NCI-H1417 (cell line): ENCODE results near the gene AKR1C2.
"Not testable (repeated sequence)": the region's sequence is repeated elsewhere in the genome, so short reads cannot be mapped to it uniquely, and the experiment has no call there.

ENCODE experiments used
- DNase-seq, 3 experiments: peaks; one replicate each; lab custom pipeline; 2025; lab: John Stamatoyannopoulos, UW

The AKR1C2 gene

DNA sequence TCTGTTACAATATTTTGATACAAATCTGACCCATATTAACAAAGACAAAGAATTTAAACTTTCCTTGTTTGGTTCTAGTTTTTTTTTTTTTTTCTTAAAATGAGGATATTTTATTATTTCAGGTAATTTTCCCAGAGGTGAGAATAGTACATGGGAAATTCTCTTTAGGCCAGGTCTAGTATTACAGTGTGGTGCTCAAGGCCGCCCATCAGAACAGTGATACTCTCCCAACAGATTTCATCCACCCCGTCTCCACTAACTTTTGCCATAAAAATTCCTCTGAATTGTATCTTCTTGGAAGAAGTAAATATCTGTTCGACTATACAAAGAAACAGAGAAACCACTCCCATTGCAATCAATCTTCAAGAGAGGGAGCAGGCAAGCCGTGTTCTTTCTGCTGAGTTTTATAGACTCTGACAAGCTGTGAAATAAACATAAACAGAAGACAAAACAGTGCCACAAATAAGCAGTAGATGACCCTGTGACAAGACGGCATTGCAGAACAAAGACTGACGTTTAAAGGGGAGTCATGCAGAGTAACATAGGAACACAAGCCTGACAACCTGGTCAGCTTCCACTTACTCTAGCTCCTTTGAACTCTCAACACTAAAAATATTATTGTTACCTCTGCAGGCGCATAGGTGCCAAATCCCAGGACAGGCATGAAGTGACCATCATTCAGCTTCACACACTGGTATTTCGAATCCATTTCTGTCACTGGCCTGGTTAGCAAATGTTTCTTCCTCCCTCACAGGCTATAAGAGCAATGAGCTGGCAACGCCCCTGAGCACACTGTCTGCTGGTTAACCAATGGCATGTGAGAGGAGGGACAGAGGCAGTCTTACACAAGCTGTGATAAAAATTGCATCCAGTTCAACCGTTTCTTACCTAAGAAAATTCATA, at the start of gene AKR1C2:
AKR1C2 (minus strand) TSS at position 731 of the 903 bp plus-strand sequence; CDS start at position 709, 22 bp downstream.
- DNase-seq = peak in 1 of 3 experiments; percentile 0

DNA sequence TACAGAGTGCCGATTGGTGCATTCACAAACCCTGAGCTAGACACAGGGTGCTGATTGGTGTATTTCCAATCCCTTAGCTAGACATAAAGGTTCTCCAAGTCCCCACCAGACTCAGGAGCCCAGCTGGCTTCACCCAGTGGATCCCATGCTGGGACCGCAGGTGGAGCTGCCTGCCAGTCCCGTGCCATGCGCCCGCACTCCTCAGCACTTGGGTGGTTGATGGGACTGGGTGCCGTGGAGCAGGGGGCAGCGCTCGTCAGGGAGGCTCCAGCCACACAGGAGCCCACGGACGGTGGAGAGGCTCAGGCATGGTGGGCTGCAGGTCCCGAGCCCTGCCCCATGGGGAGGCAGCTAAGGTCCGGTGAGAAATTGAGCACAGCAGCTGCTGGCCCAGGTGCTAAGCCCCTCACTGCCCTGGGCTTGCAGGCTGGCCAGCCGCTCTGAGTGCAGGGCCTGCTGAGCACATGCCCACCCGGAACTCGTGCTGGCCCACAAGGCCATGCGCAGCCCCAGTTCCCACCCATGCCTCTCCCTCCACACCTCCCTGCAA, 49.4 kb upstream of the AKR1C2 start:
- not testable (repeated sequence) for DNase-seq

GRCh38 chr10:5047912-5048628, 44.4 kb upstream of the AKR1C2 start:
- DNase-seq = no peak

DNA sequence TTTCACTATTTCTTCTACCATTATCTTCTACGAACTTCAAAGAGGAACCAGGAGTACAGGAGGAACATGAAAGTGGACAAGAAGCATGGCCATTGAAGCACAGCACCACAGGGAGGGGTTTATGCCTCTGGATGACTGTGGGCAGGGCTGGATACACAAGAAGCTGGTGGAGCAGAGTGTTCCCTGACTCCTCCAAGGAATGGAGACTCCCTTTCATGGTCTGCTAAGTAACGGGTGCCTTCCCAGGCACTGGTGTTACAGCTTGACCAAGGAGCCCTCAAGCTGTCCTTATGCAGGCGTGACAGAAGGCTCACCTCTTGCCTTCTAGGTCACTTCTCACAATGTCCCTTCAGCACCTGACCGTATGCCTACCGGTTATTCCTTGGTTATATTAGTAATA, 43.4 kb upstream of the AKR1C2 start:
- not testable (repeated sequence) for DNase-seq

- no peak for DNase-seq
These were observed 42.8 kb upstream of the AKR1C2 start for GRCh38 chr10:5046410-5046809.

GRCh38 chr10:5045095-5045494, 41.4 kb upstream of the AKR1C2 start:
- no peak for DNase-seq

DNA sequence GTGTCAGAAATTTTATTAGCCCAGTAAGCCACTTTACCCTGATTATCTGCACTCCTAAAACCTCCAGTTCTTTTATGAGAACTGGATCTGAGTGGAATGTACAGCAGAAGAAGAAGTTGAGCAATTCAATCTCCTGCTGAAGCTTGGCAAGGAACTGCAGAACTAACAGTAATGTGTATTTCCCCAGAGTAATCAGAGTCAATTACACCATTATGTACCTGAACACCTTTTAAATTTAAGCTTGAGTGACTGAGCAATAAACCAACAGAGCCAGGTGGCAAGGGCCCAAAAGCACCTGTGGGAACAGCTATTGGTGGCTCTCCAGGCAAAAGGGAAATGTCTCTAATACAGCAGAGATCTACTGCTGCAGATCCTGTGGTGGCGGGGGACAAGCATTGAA, 40.1 kb upstream of the AKR1C2 start:
- DNase-seq = peak; percentile 31 to 69 (median 62)

GRCh38 chr10:5042922-5043321, 39.3 kb upstream of the AKR1C2 start:
- no peak for DNase-seq

DNA sequence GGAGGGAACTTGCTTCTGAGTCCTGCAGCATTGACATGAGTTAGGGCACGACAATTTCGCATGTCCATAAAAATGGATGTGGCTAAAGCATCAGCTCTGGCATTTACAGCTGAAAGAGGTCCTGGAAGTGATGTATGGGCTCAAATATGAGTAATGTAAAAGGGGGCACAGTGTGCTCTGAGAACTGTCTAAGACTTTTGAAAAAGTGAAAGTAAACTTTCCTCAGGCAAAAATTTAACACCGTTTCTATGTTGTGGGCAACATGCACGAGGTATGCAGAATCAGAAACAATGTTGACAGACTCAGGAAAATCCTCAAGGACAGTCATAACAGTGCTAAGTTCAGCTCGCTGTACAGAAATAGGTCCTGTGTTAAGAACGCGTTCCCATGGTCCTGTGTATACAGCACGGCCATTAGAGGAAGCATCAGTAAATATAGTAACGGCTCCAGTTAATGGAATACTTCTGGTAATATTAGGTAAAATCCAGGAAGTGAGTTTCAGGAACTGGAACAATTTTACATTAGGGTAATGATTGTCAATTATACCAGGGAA, 37.9 kb upstream of the AKR1C2 start:
- no peak for DNase-seq

GRCh38 chr10:5040781-5041470, 37.3 kb upstream of the AKR1C2 start:
- no peak for DNase-seq

DNA sequence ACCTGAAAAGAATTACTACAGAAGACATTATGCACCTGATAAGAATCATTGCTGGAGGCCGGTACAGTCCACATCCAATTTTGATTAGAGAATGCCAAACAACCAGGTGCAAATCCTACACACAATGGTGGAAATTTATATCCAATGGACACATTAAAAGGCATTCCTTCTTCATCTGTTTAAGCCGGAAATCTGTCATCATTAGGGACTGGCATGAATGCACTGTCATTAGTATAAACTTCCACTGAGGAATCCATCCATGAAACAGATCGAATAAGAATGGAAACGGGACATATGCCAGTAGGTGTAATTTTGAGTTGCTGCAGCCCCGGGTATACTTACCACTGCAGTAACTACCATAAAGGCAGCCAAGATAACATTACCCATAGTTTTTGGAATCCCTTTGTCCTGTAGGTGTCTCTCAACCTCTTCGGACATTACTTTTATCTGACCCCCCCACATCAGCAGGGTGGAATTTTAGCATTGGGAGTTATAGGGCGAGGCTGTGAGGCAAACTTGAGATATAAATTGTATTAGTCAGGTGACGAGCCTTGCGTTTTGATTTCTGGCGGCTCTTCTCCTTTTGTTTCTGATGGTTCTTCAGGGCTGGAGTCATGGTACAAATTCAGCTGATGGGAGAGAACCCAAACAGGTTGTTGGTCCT, 36.5 kb upstream of the AKR1C2 start:
- DNase-seq = no peak

DNA sequence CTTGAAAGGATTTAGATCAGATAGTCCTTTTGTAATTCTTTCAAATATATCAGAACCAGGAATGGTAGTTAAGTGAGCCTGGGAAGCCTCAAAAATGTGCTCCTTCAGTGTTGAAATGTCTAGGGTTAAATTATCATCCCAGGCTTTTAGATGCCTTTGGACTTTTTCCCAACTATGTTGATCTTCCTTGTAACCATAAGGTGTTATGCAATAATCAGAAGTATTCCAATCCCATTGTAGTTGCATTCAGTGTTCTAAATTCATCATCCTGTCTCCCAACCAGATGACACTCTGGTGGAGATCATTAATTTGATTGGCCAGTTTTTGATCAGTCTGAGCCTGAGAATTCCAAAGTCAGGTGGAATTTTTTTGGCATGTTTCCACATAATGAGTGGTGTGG, 35.1 kb upstream of the AKR1C2 start:
- no peak for DNase-seq

DNA sequence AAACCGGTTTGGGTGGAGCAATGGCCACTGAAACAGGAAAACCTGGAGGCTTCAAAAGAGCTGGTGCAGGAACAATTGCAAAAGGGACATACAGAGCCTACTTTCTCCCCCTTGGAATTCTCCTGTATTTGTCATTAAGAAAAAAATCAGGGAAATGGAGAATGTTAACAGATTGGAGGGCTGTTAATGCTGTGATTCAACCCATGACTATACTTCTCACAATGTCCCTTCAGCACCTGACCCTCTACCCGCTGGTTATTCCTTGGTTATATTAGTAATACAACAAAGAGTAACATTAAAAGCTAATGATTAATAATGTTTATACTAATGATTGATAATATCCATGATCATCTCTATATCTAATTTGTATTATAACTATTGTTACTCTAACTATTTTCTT, 34.4 kb upstream of the AKR1C2 start:
- no peak for DNase-seq

- DNase-seq = peak in 1 of 3 experiments; percentile 1
These were observed 32.9 kb upstream of the AKR1C2 start for GRCh38 chr10:5036511-5036910.

DNA sequence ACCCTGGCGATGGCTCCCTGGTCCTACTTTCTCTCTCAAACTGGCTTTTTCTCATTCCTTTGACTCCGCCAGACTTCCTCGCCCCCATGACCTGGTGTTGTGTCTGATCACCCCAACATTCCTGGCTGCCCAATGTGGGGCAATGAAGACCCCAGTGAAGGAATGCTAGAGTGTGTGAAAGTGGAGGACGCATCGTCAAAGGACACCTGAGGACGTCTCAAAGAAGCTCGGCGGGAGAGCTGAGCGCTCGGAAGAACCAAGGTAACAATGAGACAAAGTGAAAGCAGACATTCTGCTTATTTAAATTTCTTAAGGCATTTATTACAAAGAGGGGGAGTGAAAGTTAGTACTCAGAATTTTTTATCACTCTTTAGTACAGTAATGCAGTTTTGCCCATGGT, 31.7 kb upstream of the AKR1C2 start:
- DNase-seq = no peak

GRCh38 chr10:5034588-5034987, 30.9 kb upstream of the AKR1C2 start:
- DNase-seq = no peak

- DNase-seq = no peak
These were observed 29.6 kb upstream of the AKR1C2 start for GRCh38 chr10:5033061-5033778.

DNA sequence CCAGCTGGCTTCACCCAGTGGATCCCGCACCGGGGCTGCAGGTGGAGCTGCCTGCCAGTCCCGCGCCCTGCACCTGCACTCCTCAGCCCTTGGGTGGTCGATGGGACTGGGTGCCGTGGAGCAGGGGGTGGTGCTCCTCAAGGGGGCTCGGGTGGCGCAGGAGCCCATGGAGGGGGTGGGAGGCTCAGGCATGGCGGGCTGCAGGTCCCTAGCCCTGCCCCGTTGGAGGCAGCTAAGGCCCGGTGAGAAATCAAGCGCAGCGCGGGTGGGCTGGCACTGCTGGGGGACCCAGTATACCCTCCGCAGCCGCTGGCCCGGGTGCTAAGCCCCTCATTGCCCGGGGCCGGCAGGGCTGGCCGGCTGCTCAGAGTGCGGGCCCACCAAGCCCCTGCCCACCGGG, 28.8 kb upstream of the AKR1C2 start:
- DNase-seq = not testable (repeated sequence)

DNA sequence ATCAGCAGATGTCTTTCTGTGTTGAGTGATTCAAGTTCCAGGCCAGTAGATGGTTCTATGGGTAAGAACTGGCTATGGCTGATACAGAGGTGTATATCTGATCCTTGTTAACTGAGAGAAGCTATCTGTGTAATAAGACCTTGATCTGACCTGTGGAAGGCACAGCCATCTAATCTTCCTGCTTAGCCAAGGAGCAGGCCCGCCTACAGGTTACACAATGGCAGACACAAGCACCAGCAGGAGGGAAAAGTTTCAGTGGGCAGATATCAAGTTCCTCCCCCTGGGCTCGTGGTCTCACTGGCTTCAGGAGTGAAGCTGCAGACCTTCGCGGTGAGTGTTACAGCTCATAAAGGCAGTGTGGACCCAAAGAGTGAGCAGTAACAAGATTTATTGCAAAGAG, 27.9 kb upstream of the AKR1C2 start:
- not testable (repeated sequence) for DNase-seq

- DNase-seq = no peak
These were observed 27.3 kb upstream of the AKR1C2 start for GRCh38 chr10:5030989-5031388.

DNA sequence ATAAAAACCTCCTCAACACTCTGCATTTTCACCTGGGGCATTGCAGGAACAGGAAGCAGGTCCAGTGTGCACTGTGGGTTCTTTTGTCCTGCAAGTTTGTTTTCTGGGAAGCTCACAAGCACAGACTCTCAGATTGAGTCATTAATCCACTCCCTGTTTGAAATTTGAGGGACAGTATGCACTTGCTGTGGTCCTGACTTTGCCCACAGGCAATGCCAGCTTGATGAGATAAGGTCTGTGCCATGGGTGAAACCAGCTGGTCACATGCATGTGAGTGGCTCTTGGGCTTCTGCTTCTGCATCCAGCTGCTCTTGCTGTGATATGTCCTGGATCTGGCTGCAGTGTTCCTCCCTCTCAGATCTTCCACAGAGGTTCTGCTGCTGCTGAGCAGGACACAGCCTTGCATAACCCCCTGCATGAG, 21.8 kb upstream of the AKR1C2 start:
- DNase-seq = peak in 1 of 3 experiments; percentile 8
